HG03064 (cell line): ENCODE results near the gene FAM25A.
"Not testable (repeated sequence)": the region's sequence is repeated elsewhere in the genome, so short reads cannot be mapped to it uniquely, and the experiment has no call there.

Experiments used
- ATAC-seq: cut with Tn5 transposase; IDR thresholded peaks from one replicate; pipeline ENCODE4 v1.9.1; 2021; ENCODE audit warnings: low read depth; ENCODE audit not compliant: unreplicated experiment

FAM25A gene

DNA sequence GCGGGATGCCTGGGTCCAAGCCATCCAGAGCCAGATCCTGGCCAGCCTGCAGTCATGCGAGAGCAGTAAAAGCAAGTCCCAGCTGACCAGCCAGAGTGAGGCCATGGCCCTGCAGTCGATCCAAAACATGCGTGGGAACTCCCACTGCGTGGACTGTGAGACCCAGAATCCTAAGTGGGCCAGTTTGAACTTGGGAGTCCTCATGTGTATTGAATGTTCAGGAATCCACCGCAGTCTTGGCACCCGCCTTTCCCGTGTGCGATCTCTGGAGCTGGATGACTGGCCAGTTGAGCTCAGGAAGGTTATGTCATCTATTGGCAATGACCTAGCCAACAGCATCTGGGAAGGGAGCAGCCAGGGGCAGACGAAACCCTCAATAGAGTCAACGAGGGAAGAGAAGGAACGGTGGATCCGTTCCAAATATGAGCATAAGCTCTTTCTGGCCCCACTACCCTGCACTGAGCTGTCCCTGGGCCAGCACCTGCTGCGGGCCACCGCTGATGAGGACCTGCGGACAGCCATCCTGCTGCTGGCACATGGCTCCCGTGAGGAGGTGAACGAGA, 10.9 kb upstream of the FAM25A start:
- not testable (repeated sequence) for ATAC-seq

DNA sequence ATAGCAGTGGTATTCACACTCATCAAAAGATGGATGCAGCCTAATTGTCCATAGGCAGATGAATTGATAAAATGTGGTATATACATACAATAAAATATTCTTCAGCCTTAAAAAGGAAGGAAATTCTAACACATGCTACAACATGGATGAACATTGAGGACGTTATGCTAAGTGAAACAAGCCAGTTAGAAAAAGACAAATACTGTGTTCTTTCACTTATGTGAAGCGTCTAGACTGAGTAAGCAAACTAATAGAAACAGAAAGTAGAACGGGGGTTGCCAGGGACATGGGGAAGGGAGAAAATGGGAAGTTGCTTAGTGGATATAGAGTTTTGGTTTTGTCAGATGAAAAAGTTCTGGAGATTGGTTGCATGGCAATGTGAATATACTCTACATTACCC, 6.6 kb upstream of the FAM25A start:
- ATAC-seq = not testable (repeated sequence)

DNA sequence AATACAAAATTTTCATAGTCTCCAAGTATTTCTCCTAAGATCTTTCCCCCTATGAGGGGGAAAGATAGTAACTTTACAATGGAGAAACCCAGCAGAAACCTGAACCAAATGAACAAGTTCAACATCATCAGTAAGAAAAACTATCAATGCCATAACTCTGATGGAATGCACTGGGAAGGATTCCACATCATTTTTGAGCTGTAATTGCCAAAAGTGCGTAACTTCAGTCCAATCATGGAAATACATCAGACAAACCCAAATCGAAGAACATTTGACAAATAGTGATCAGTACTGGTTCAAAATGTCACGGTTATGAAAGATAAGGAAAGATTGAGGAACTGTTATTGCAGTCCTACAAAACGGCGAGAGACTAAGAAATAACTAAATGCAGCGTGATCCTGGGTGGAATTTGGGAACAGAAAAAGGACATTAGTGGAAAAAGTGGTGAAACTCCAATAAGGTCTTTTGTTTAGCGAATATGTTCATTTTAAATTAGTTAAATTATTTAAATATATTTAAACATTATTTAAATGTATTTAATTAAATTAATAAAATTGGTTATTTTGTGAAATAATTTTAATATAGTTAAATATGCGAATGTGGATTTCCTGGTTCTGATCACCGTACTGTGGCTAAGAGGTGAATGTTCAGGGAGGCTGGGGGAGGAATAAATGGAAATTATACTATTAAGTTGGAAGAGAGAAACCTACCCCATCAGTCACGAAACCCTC, 4.9 kb upstream of the FAM25A start:
- not testable (repeated sequence) for ATAC-seq

DNA sequence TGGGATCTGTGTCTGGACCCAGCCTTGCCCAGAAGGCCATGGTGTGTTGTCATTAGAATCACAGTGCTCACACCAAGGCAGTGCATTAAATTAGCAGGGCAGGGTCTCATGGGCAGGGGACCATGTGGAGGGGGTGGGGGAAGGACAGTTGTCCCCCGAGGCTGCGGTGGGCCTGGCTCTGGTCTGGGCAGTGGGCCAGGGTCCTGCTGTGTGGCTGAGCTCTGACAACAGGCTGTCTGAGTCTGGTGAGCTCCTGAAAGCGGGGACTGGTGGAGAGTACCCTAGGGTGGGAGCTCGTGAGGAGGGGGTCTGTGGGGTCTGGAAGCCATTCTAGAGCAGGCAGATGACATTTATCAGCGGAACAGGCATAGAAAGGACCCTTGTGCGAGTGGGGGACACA, 2.0 kb upstream of the FAM25A start:
- not testable (repeated sequence) for ATAC-seq

DNA sequence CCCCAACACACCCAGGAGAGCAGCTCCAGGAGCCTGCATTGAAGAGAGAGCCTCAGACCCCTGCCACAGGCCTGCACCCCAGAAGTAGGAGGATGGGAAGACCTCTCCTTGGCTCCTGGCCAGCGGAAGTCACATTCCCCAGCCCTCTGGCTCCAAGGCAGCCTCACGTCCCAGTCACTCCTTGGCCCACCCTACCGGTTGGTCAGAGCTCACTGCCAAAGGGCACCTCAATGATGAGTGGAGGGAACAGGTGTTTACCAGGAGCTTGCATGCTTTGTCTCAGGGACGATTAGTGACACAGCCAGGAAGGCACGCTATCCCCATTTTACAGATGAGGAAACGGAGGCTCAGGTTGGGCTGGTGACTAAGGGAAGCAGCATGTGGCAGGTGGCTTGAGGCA, 1.0 kb upstream of the FAM25A start:
- not testable (repeated sequence) for ATAC-seq

DNA sequence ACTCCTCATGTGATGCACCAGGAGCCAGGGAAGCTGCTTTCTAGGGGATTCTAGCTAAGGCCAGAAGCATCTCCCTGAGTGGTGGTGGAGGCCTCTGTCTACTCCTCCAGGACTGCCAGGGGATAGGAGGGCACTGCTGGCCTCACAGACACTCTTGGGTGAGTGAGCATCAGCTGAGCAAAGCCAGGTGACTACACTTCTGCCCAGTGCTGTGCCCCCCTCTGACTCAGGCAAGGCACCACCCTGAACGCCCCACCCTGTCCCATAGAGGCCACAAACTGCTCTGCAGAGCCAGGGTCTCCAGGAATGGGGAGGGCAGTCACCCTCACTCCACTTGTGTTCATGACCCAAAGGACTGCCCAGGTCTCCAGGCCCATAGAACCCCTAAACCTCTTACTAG, 590 bp upstream of the FAM25A start:
- not testable (repeated sequence) for ATAC-seq

DNA sequence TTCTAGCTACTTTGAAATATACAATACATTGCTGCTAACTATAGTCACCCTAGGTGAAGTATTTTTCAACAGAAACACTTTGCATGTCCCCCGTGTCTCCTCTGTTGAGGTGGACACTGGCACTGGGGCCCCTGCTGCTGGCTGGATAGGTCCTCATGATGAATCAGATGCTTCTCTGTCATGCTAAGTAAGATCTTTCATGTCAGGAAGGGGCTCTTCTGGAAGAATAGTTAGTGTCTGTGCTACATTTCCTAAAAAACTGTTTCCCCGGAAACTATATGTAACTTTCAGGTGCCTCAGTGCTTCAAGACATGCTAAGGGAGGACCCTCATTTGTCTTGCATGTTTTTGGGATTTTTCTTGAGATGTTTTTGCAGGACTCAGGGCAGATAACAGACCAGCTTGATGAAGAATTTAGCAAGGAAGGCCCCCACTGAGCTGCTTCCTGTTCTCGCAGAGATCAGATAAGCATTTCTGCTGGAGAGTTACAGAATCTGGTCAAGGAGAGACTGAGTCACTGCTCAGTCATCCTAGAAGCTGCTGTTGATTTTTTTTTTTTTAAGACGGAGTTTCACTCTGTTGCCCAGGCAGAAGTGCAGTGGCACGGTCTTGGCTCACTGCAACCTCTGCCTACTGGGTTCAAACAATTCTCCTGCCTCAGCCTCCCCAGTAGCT, 5.3 kb downstream of the FAM25A start:
- not testable (repeated sequence) for ATAC-seq

DNA sequence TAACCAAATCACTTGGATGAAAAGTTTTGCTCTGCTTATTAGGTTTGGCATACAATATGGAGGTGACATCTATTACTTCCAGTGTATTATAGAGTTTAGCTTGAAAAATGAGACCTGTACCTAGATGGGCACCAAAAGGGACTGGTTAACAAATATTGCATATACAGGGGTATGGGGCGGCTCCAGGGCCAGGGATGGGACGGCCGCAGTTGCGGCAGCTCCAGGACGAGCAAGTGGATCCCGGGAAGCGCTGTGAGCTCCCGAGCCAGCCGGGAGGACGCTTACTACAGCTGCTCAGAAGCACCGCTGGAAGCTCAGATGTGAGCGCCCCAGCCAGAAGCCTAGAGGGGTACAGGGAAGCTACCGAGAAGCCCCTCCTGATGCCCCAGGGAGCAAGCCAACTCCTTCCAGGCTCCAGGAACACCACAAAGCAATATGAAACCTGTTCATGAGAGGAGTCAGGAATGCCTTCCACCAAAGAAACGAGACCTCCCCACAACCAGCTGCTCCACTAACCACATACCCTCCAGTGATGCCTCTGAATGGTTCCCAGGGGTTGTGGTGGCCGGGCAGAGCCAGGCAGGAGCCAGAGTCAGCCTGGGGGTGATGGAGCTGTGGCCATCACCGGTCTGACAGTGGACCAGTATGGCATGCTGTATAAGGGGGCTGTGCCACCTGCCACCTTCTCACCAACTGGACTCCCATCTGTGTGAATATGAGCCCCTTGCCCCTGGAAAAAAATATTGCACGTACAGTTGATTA, 6.8 kb downstream of the FAM25A start:
- ATAC-seq = not testable (repeated sequence)

DNA sequence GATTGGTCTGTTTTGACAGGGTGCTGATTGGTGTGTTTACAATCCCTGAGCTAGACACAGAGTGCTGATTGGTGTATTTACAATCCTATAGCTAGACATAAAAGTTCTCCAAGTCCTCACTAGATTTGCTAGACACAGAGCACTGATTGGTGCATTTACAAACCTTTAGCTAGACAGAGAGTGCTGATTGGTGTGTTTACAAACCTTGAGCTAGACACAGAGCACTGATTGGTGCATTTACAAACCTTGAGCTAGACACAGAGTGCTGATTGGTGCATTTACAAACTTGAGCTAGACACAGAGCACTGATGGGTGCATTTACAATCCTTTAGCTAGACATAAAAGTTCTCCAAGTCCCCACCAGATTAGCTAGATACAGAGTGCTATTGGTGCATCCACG, 10.3 kb downstream of the FAM25A start:
- ATAC-seq = not testable (repeated sequence)

DNA sequence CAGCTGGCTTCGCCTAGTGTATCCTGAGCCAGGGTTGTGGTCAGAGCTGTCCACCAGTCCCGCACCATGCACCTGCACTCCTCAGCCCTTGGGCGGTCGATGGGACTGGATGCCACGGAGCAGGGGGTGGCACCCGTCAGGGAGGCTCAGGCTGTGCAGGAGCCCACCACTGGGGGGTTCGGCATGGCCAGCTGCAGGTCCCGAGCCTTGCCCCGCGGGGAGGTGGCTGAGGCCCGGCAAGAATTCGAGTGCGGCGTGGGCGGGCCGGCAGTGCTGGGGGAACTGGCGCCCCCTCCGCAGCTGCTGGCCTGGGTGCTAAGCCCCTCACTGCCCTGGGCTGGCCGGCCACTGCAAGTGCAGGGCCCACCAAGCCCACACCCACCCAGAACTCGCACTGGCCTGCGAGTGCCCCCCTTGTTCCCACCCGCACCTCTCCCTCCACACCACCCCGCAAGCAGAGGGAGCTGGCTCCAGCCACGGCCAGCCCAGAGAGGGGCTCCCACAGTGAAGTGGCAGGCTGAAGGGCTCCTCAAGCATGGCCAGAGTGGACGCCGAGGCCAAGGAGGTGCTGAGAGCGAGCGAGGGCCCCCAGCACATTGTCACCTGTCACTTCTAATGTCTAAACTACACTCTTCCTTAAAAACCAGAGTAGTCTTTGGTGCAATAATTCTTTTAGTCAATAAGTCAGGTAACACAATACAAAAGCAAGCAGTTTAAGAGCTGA, 11.0 kb downstream of the FAM25A start:
- no peak for ATAC-seq

DNA sequence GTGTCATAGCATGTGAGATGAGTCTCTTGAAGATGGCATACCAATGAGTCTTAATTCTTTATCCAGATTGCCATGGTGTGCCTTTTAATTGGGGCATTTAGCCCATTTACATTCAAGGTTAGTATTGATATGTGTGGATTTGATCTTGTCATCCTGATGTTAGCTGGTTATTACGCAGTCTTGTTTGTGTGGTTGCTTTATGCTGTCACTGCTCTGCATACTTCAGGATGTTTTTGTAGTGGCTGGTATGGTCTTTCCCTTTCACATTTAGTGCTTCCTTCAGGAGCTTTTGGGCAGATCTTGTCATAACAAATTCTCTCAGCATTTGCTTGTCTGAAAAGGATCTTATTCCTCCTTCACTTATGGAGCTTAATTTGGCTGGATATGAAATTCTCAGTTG, 16.5 kb downstream of the FAM25A start:
- ATAC-seq = no peak

DNA sequence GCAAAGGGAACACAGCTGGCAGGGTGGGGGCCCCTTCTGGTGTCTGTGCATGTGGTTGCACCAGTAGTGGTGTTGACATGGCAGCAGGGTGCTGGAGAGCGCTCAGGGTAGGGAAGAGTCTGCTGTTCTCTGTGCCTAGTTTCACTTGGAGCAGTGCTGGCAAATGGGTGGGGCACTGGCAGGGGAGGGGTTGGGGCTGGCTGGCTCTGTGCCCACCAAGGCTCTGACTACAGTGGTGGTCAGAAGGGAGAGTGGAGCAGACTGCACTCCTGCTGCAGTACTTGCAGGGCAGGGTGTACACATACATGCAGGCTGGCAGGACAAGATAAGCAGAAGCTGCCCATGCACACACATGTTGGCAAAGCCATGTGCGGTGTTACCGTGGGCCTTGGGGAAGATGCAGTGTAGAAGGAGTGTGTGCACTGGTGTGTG, 18.2 kb downstream of the FAM25A start:
- no peak for ATAC-seq

DNA sequence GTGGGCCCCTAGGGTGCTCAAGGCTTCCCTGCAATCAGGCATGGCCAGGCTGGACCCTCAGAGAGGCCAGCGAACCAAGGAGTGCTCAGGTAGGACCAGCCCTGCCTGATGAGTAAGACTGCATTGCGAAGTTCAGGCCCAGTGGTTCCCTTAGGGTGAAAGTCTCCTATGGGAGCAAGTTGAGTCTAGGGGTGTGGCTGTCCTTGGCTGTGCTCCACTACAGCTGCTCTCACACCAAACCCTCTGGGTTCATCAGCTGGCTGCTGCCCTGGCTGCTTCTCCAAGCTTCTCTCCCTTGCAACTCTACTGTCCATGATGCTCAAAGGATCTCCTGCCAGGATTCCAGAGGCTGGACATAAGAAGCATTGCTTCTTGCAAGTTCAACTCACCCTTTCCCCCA, 18.7 kb downstream of the FAM25A start:
- ATAC-seq = no peak

DNA sequence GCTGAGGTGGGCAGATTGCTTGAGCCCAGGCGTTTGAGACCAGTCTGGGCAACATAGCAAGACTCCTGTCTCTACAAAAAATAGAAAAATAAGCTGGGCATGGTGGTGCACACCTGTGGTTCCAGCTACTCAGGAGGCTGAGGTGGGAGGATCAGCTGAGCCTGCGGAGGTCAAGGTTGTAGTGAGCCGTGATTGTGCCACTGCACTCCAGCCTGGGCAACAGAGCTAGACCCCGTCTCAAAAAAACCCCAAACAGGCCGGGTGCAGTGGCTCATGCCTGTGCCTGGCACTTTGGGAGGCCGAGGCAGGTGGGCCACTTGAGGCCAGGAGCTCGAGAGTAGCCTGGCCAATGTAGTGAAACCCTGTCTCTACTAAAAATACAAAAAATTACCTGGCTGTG, 23.5 kb downstream of the FAM25A start:
- not testable (repeated sequence) for ATAC-seq

DNA sequence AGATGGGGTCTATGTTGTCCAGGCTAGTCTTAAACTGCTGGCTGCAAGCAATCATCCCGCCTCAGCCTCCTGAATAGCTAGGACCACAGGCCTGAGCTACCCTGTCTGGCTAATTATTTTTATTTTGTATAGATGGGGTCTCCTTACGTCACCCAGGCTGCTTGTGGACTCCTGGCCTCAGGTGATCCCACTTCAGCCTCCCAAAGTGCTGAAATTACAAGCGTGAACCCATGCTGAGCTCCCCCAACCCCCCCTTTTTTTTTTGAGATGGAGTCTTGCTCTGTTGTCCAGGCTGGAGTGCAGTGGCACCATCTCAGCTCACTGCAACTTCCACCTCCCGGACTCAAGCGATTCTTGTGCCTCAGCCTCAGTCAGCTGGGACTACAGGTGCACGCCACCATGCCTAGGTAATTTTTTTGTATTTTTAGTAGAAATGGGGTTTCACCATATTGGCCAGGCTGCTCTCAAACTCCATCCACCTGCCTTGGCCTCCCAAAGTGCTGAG, 25.4 kb downstream of the FAM25A start:
- no peak for ATAC-seq

DNA sequence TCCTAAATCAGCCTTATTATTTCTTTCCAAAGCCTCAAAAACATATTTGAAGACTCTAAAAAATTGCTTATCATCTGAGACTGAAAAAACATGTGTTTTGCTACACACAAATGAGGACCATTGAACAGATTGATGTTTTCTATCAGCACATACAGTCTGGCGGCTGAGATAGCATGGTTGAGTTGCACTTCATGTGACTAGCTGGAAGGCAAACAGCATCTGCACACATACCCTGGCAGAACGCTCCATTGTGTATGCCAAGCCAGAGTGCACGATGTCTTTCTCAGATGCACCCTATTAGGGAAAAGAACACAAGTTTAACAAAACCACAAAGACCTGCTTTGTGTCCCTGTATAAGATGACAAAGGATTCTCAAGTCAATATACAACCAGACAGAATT, 33.0 kb downstream of the FAM25A start:
- ATAC-seq = no peak

DNA sequence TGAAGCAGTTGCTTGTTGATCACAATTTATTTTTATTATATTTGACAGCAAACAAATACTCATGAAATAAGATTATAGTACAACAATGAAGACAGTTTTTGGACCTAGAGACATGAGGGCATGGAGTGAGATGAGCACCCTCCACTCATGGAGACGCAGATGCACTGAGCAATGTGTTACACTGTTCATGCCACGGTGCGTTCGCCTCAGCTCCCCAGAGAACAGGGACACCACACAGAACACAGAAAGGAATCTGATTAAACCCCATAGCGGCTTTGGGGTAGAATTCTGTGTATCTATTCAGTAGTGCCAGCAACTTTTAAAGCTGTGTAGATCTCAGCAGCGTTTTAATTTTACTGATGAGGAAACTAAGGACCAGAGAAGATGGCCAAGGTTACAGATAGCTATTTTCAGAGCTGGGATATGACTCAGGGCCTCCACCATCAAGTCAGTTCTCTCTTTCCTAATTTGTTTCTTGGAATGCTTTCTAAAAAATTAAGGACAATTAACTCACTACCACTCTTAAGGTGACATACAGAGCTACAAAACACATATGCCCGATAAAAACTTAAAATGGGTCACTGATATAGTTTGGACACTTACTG, 33.6 kb downstream of the FAM25A start:
- no peak for ATAC-seq

DNA sequence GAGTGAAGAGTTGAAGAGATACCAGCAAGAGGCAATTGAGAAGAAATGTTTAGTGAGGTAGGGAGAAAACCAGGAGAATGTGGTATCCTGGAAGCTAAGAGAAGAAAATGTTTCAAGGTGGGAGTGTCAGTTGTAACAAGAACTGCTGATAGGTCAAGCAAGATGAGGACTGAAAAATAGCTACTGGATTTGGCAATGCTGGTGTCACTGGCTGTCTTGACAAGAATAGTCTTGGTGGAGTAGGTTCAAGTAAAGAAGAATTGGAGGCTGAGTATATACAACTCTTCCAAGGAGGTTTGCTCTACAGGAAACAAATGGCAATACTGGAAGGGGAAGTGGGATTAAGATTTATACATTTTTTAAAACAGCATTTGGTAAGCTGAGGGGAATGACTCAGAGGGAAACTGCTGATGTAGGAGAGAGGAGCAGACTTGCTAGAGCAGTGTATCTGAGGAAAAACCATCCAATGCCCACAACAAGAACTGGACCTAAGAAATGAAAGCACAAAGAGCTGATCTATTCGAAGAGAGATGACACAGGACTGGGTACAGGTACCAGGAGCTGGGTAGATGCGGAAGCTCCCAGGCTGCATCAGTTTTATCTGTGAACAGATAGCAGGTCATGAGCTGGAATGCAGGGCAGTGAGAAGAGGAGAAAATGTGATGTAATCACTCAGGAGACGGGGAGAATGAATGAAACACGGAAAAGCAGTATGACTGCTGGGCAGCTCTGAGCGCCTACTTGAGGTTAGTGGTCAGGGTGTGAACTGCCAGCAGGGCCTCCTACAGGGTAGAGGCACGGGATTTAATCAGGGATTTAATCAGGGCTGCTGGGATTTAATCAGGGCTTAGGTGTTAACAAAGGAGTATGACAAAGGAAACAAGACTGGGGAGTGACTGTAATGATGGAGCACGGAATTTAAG, 34.5 kb downstream of the FAM25A start:
- ATAC-seq = no peak

DNA sequence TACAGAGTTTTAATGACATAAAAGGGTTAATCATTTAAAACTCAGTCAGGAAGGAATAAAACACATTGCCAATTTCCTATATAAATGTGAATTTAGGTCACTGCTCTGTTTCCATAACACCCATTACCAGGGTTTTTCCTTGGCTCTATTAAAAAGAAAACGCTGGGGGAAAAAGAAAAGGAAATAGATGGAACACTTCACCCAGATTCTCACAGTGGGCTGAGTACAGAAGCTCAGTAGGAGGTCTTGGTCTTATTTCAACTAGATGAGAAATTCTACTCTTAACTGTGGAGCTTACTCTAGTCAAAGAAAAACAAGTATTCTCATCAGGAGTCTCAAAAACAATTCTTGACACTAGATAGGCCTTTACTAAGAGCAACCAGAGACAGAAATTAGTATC, 38.1 kb downstream of the FAM25A start:
- no peak for ATAC-seq
